ENCODE results near the gene OR2A42.
"Not testable (repeated sequence)": the region's sequence is repeated elsewhere in the genome, so short reads cannot be mapped to it uniquely, and the experiment has no call there.

DNA sequence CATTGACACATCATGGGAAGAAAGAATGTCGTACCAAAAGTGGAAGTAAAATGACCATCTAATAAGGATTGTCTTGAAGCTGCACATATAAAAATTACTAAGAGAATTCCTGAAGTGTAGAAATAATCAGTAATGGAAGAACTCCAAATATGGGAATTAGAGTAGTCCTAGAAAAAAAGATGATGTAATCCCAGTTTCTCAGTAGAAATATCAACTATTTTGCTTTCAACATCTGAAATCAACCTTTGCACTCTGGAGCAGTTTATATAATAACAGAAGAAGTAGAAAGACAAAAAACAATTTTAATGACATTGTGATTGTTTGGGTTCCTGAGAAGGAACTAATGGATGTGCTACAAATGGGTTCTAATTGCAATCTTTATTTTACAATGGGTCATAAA lies 6.4 kb downstream of the OR2A42 start:
- not testable (repeated sequence) for TF ChIP-seq POLR2AphosphoS5 (IDR thresholded peaks at IDR 0.05); EP300 (IDR thresholded peaks at IDR 0.05; ENCODE audit: low read depth)
- TF ChIP-seq, protein P1, sequence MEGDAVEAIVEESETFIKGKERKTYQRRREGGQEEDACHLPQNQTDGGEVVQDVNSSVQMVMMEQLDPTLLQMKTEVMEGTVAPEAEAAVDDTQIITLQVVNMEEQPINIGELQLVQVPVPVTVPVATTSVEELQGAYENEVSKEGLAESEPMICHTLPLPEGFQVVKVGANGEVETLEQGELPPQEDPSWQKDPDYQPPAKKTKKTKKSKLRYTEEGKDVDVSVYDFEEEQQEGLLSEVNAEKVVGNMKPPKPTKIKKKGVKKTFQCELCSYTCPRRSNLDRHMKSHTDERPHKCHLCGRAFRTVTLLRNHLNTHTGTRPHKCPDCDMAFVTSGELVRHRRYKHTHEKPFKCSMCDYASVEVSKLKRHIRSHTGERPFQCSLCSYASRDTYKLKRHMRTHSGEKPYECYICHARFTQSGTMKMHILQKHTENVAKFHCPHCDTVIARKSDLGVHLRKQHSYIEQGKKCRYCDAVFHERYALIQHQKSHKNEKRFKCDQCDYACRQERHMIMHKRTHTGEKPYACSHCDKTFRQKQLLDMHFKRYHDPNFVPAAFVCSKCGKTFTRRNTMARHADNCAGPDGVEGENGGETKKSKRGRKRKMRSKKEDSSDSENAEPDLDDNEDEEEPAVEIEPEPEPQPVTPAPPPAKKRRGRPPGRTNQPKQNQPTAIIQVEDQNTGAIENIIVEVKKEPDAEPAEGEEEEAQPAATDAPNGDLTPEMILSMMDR (IDR thresholded peaks at IDR 0.05) = not testable (repeated sequence)

All from transverse colon (tissue), 4 donors.